Activated CD8-positive, alpha-beta memory T cell treated with anti-CD3 and anti-CD28 coated beads, Interleukin-2, amount 10 ng/mL, durations not matched to agents 7 days and 5 days (primary cell): ENCODE measurements around the gene LANCL1. TPM values are rescaled to one million over a fixed set of nuclear protein-coding genes. Genes with fewer than 3 reads are reported as not detected.

Source experiments
- ATAC-seq: fragments of 150-1000 bp; cut with Tn5 transposase; one replicate; pipeline ENCODE4 v1.10.0; 2021; ENCODE audit warnings: moderate library complexity
- CTCF ChIA-PET: fragments of 350-600 bp; sonication (Branson Sonifier 250); formaldehyde crosslinking; loops from one replicate; lab custom pipeline; 2021; ENCODE audit warnings: antibody characterized with exemption; lab: Charles Lee
- DNase-seq: peaks from one replicate; pipeline ENCODE4 v3.0.0-alpha.2; 2020
- H3K27ac Mint-ChIP-seq: one replicate; pipeline ENCODE4 v1.8.0; 2021; ENCODE audit warnings: mild to moderate bottlenecking, mixed read lengths
- H3K27me3 Mint-ChIP-seq: one replicate; pipeline ENCODE4 v1.8.0; 2021; ENCODE audit warnings: mixed read lengths
- H3K36me3 Mint-ChIP-seq: one replicate; pipeline ENCODE4 v1.8.0; 2021; ENCODE audit warnings: mild to moderate bottlenecking, mixed read lengths
- H3K4me1 Mint-ChIP-seq: one replicate; pipeline ENCODE4 v1.8.0; 2021; ENCODE audit warnings: mixed read lengths
- H3K4me3 Mint-ChIP-seq: one replicate; pipeline ENCODE4 v1.8.0; 2021; ENCODE audit warnings: mild to moderate bottlenecking, moderate library complexity, mixed read lengths
- H3K9me3 Mint-ChIP-seq: one replicate; pipeline ENCODE4 v1.8.0; 2022; ENCODE audit warnings: low read depth, mixed read lengths
- total RNA-seq, 2 experiments: library from RNA; stranded (reverse); gene quantifications; one replicate each; pipeline ENCODE4 v1.2.3, GENCODE V29; 2021

LANCL1 gene
- 10 to 100 TPM; 34.7 to 37.9 TPM for total RNA-seq

DNA sequence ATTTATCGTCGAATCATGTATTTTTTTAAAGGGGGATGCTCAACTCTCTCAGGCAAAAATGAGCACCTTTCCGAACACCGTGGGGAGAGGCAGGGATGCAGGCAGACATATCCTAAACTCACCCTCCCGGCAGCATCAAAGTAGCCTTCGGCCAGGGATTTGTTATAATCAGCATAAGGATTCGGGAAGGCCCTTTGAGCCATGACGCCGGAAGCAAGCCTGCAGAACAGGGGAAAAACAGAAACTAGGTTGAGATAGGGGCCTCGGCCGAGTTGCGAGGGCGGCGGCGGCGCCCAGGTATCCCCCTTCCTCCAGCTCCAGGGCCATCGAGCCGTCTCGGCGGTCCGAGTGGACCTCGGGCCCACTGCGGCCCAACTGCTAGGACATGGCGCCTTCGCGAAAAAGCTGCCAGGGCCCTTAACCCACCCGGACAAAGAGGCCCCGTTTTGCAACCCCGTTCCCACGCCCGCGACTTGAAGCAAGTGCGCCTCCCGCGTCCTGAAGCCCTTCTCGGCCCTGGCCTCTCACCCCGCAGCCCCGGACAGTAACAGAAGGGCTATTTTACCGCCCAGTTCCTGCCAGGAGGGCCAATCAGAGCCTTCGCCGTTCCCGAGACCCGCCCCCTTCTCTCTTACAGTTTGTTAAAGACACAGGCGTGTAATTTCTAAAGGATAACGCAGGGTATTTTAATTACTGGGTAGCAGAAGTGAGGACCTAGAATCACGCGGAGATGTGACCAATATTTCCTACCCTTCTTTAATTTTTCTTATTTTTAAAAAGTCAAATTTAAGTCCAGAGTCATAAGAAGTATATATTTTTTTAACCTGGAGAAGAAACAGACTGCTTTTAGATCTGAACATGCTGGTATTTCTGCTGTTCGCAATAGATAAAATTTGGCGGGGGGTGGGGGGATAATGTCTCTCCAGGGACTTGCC lies at the start of gene LANCL1:
Gene LANCL1, minus strand, starts transcription at position 566 of the 935 bp plus-strand sequence. Its CDS starts 363 bp downstream, at position 203.
- Mint-ChIP-seq H3K9me3 (no peaks in the 10 kb centered on the region), H3K36me3 (peaks cover 21% of the 10 kb centered on the region), H3K27me3 (no peaks in the 10 kb centered on the region), H3K4me3 (peak within 1 kb of the TSS; percentile 90), H3K27ac (peak within 1 kb of the TSS; percentile 97), H3K4me1 (peaks cover 37% of the 10 kb centered on the region)
- ATAC-seq (peak; percentile 100), DNase-seq (peak; percentile 92)
- CTCF ChIA-PET, result interaction anchor here (3.2 kb wide), 1 partner anchor 27 kb away, joined by 12 read pairs; no protein-coding TSS in a partner anchor

GRCh38 chr2:210524533-210524932 lies 48.0 kb upstream of the LANCL1 start:
- H3K9me3 Mint-ChIP-seq, result no peaks in the 10 kb centered on the region
- ATAC-seq (no peak), DNase-seq (no peak)
- H3K27ac Mint-ChIP-seq, result no peak overlapping the region
- peaks cover 1% of the 10 kb centered on the region for H3K36me3 Mint-ChIP-seq
- peaks cover 2% of the 10 kb centered on the region for H3K4me1 Mint-ChIP-seq
- peaks cover 10% of the 10 kb centered on the region for H3K27me3 Mint-ChIP-seq
- H3K4me3 Mint-ChIP-seq, result no peak overlapping the region
- CTCF ChIA-PET, result no interaction called here

DNA sequence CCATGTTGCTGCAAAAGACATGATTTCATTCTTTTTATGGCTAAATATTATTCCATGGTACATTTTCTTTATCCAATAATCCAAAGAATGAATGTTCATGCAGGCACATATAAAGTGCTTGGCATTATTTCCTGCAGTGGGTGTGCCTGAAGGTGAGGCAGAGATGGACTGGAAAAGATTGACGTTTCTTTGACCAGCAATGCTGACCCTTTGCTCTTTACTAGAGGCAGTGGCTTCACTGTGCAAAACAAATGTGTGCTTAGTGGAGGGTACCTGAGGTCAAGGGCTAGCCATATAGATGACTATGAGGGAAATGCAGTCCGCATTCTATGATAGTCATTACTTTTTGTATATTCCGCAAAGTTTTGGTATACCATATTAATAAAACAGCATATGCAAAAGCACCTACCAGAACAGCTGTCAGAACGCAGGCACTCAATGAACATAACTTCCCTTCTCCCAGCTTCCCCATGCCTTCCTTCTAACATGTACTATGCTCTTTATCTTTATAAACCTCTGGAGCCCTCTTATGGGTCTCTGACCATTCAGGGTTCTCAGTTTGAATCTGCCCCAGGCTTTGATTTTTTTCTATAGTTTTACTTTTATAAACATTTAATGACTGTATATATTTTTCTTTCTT lies 47.2 kb upstream of the LANCL1 start:
- CTCF ChIA-PET, result no interaction called here
- H3K27me3 Mint-ChIP-seq, result peaks cover 10% of the 10 kb centered on the region

GRCh38 chr2:210522399-210522798 lies 45.8 kb upstream of the LANCL1 start:
- no peak for ATAC-seq

More for the DNA sequence above, 47.2 kb upstream of the LANCL1 start:
- Mint-ChIP-seq H3K9me3 (no peaks in the 10 kb centered on the region), H3K36me3 (peaks cover 1% of the 10 kb centered on the region), H3K4me1 (peaks cover 4% of the 10 kb centered on the region), H3K4me3 (no peak overlapping the region), H3K27ac (no peak overlapping the region)
- ATAC-seq (no peak), DNase-seq (no peak)

GRCh38 chr2:210519594-210519993 lies 43.0 kb upstream of the LANCL1 start:
- Mint-ChIP-seq H3K27me3 (peaks cover 23% of the 10 kb centered on the region), H3K4me3 (no peak overlapping the region), H3K9me3 (peaks cover under 1% of the 10 kb centered on the region), H3K27ac (no peak overlapping the region), H3K4me1 (peaks cover 4% of the 10 kb centered on the region), H3K36me3 (peaks cover 1% of the 10 kb centered on the region)
- CTCF ChIA-PET, result no interaction called here
- ATAC-seq (no peak), DNase-seq (no peak)

More at GRCh38 chr2:210522399-210522798, 45.8 kb upstream of the LANCL1 start:
- no peak for DNase-seq
- H3K4me1 Mint-ChIP-seq, result peaks cover 4% of the 10 kb centered on the region
- H3K36me3 Mint-ChIP-seq, result peaks cover 1% of the 10 kb centered on the region
- H3K27ac Mint-ChIP-seq, result no peak overlapping the region
- CTCF ChIA-PET, result no interaction called here
- H3K9me3 Mint-ChIP-seq, result no peaks in the 10 kb centered on the region
- H3K27me3 Mint-ChIP-seq, result peaks cover 10% of the 10 kb centered on the region
- H3K4me3 Mint-ChIP-seq, result no peak overlapping the region

- no peak overlapping the region for H3K27ac Mint-ChIP-seq
- peaks cover 25% of the 10 kb centered on the region for H3K27me3 Mint-ChIP-seq
- peaks cover 2% of the 10 kb centered on the region for H3K9me3 Mint-ChIP-seq
- no peak for DNase-seq
- peaks cover 4% of the 10 kb centered on the region for H3K4me1 Mint-ChIP-seq
- no peak overlapping the region for H3K4me3 Mint-ChIP-seq
- no peak for ATAC-seq
- peaks cover 1% of the 10 kb centered on the region for H3K36me3 Mint-ChIP-seq
- CTCF ChIA-PET, result interaction anchor here (1.3 kb wide), 1 partner anchor 13 kb away, joined by 3 read pairs; no protein-coding TSS in a partner anchor
Measured at GRCh38 chr2:210517264-210517663, 40.7 kb upstream of the LANCL1 start.

DNA sequence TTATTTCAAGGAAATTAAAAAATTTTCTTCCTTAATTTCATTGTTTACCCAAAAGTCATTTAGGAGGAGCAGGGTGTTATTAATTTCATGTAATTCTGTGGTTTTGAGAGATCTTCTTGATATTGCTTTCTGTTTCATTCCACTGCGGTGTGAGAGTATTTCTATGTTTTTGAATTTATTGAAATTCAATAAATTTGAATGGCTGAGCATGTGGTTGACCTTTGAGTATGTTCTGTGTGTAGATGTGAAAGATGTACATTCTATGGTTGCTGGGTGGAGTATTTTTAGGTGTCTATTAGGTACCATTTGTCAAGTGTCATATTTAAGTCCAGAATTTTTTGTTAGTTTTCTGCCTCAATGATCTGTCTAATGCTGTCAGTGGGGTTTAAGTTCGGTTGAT lies 39.4 kb upstream of the LANCL1 start:
- H3K27ac Mint-ChIP-seq, result no peak overlapping the region
- DNase-seq (no peak), ATAC-seq (no peak)
- H3K27me3 Mint-ChIP-seq, result peaks cover 25% of the 10 kb centered on the region
- peaks cover 2% of the 10 kb centered on the region for H3K9me3 Mint-ChIP-seq
- H3K36me3 Mint-ChIP-seq, result peaks cover 1% of the 10 kb centered on the region
- no peak overlapping the region for H3K4me3 Mint-ChIP-seq
- H3K4me1 Mint-ChIP-seq, result peaks cover 4% of the 10 kb centered on the region
- CTCF ChIA-PET, result no interaction called here

- Mint-ChIP-seq H3K4me1 (no peaks in the 10 kb centered on the region), H3K27ac (no peak overlapping the region), H3K4me3 (no peak overlapping the region), H3K9me3 (no peaks in the 10 kb centered on the region), H3K36me3 (no peaks in the 10 kb centered on the region), H3K27me3 (peaks cover 15% of the 10 kb centered on the region)
- CTCF ChIA-PET, result interaction anchor here (0.7 to 2.8 kb wide), 10 partner anchors 9 to 593 kb away, joined by 3 to 12 read pairs (median 6); partner anchors contain the start of gene LANCL1
- ATAC-seq (no peak), DNase-seq (no peak)
Measured at GRCh38 chr2:210503725-210504191, 27.2 kb upstream of the LANCL1 start.

GRCh38 chr2:210503001-210503623 lies 26.6 kb upstream of the LANCL1 start:
- peaks cover 15% of the 10 kb centered on the region for H3K27me3 Mint-ChIP-seq
- H3K36me3 Mint-ChIP-seq, result no peaks in the 10 kb centered on the region
- CTCF ChIA-PET, result interaction anchor here (0.8 to 2.8 kb wide), 11 partner anchors 9 to 593 kb away, joined by 3 to 12 read pairs (median 6); partner anchors contain the start of gene LANCL1
- no peaks in the 10 kb centered on the region for H3K4me1 Mint-ChIP-seq
- peak overlapping the region; percentile 40 for H3K4me3 Mint-ChIP-seq
- no peaks in the 10 kb centered on the region for H3K9me3 Mint-ChIP-seq
- no peak for ATAC-seq
- peak; percentile 44 for DNase-seq
- H3K27ac Mint-ChIP-seq, result no peak overlapping the region

- Mint-ChIP-seq H3K36me3 (no peaks in the 10 kb centered on the region), H3K4me3 (no peak overlapping the region), H3K9me3 (no peaks in the 10 kb centered on the region), H3K27me3 (peaks cover 3% of the 10 kb centered on the region), H3K27ac (no peak overlapping the region), H3K4me1 (no peaks in the 10 kb centered on the region)
- DNase-seq (no peak), ATAC-seq (no peak)
- CTCF ChIA-PET, result no interaction called here
Measured at GRCh38 chr2:210496512-210496911, 20.0 kb upstream of the LANCL1 start.

DNA sequence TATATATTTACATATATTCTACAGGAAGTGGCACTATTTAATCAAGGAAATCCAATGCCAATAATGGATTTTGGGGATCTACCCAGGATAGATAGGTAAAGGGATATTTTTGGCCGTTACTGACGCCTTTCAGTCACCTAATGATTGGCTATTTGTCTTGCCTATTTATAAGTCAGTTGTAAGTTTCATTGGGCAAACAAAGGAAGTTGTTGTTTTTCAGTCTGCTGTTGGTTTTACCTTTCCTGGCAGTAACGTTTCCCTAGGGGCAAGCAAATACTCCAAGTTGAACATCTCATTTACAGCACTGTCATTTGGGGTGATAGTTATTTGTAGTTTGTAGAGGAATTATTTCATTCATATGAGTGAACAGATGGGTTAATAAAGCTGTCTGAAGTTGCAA lies 17.0 kb upstream of the LANCL1 start:
- no peaks in the 10 kb centered on the region for H3K36me3 Mint-ChIP-seq
- DNase-seq (no peak), ATAC-seq (no peak)
- H3K4me3 Mint-ChIP-seq, result no peak overlapping the region
- H3K27me3 Mint-ChIP-seq, result peaks cover 10% of the 10 kb centered on the region
- H3K9me3 Mint-ChIP-seq, result no peaks in the 10 kb centered on the region
- CTCF ChIA-PET, result no interaction called here
- no peaks in the 10 kb centered on the region for H3K4me1 Mint-ChIP-seq
- H3K27ac Mint-ChIP-seq, result no peak overlapping the region

DNA sequence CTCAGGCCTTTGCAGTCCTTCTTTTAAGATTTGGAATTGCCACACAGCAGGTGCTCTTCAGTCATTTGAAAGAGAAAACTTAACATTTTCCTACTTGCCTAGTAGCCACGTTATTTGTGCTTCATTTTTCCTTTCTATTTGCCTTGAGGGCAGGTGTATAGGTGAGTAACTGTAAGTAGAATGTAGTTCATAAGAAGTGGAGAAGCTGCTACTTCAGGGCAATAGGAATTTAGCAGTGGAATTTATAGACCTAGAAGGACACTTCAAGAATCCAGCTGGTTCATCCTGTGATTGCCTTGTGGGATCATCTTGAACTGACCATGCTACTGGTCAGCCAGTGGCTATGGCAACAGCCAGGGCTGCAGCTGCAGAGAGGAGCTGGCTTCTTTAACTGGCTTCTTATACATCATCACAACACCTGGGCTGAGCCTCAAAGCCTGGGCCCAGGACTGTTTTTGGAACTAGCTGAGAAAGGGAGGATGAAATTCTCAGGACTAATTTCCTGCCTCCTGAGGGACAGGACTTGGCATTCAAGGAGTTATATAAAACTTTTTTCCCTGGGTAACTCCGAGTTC lies 5.1 kb upstream of the LANCL1 start:
- peaks cover 7% of the 10 kb centered on the region for H3K36me3 Mint-ChIP-seq
- peaks cover 8% of the 10 kb centered on the region for H3K9me3 Mint-ChIP-seq
- CTCF ChIA-PET, result interaction anchor here (2.4 kb wide), 1 partner anchor 21 kb away, joined by 10 read pairs; no protein-coding TSS in a partner anchor
- DNase-seq (no peak), ATAC-seq (no peak)
- no peak overlapping the region for H3K27ac Mint-ChIP-seq
- no peak overlapping the region for H3K4me3 Mint-ChIP-seq
- peaks cover 19% of the 10 kb centered on the region for H3K4me1 Mint-ChIP-seq
- H3K27me3 Mint-ChIP-seq, result no peaks in the 10 kb centered on the region
